Activated CD8-positive, alpha-beta memory T cell treated with anti-CD3 and anti-CD28 coated beads, Interleukin-2, amount 50 U/mL, for 1 hour (primary cell): ENCODE results near the gene SORCS2.
"Not testable (repeated sequence)": the region's sequence is repeated elsewhere in the genome, so short reads cannot be mapped to it uniquely, and the experiment has no call there.

Experiments
- DNase-seq: peaks from one replicate; pipeline ENCODE4 v3.0.0-alpha.2; 2020; ENCODE audit errors: extremely low read depth

Gene SORCS2

GRCh38 chr4:7448036-7448435, 255.7 kb downstream of the SORCS2 start:
- no peak for DNase-seq

GRCh38 chr4:7450775-7451433, 258.6 kb downstream of the SORCS2 start:
- DNase-seq, result no peak

GRCh38 chr4:7451434-7451789, 259.1 kb downstream of the SORCS2 start:
- DNase-seq, result no peak

GRCh38 chr4:7451800-7452199, 259.5 kb downstream of the SORCS2 start:
- no peak for DNase-seq

GRCh38 chr4:7452802-7453201, 260.5 kb downstream of the SORCS2 start:
- not testable (repeated sequence) for DNase-seq

- no peak for DNase-seq
Observed at GRCh38 chr4:7457201-7458065, 265.1 kb downstream of the SORCS2 start.

GRCh38 chr4:7458066-7458425, 265.7 kb downstream of the SORCS2 start:
- no peak for DNase-seq

GRCh38 chr4:7458477-7458876, 266.1 kb downstream of the SORCS2 start:
- DNase-seq, result no peak

- no peak for DNase-seq
Observed at GRCh38 chr4:7459471-7459870, 267.1 kb downstream of the SORCS2 start.

- DNase-seq, result no peak
Observed at GRCh38 chr4:7460566-7460965, 268.2 kb downstream of the SORCS2 start.

- no peak for DNase-seq
Observed at GRCh38 chr4:7461230-7461629, 268.9 kb downstream of the SORCS2 start.

GRCh38 chr4:7462509-7462971, 270.2 kb downstream of the SORCS2 start:
- no peak for DNase-seq

GRCh38 chr4:7463566-7464258, 271.4 kb downstream of the SORCS2 start:
- DNase-seq, result no peak

GRCh38 chr4:7464259-7464655, 271.9 kb downstream of the SORCS2 start:
- no peak for DNase-seq

- DNase-seq, result no peak
Observed at GRCh38 chr4:7465017-7465416, 272.7 kb downstream of the SORCS2 start.

- DNase-seq, result no peak
Observed at GRCh38 chr4:7466215-7466614, 273.9 kb downstream of the SORCS2 start.

- no peak for DNase-seq
Observed at GRCh38 chr4:7466904-7467303, 274.6 kb downstream of the SORCS2 start.

GRCh38 chr4:7467471-7467870, 275.1 kb downstream of the SORCS2 start:
- no peak for DNase-seq

- DNase-seq, result no peak
Observed at GRCh38 chr4:7469023-7469422, 276.7 kb downstream of the SORCS2 start.

- DNase-seq, result no peak
Observed at GRCh38 chr4:7470111-7470510, 277.8 kb downstream of the SORCS2 start.

GRCh38 chr4:7470522-7471128, 278.3 kb downstream of the SORCS2 start:
- DNase-seq, result no peak

- no peak for DNase-seq
Observed at GRCh38 chr4:7472442-7473013, 280.2 kb downstream of the SORCS2 start.
